Endothelial cell of umbilical vein (primary cell): ENCODE results near the gene SLMAP. TPM values are rescaled to one million over a fixed set of nuclear protein-coding genes. Genes with fewer than 3 reads are reported as not detected.

Experiments used
- BruUV-seq: library from RNA; stranded (reverse); fragments of 400-500 nt; replicated peaks from 2 replicates; lab custom pipeline; 2021; lab: Mats Ljungman, UMichigan
- CTCF ChIA-PET: fragments of 300-600, 350-600 bp; sonication (Branson Sonifier 250); formaldehyde crosslinking; loops from one replicate; lab custom pipeline; 2021; ENCODE audit warnings: antibody characterized with exemption, inconsistent platforms; lab: Charles Lee
- POLR2A ChIA-PET: fragments of 300-600, 350-600 bp; sonication (Branson Sonifier 250); formaldehyde crosslinking; loops from one replicate; lab custom pipeline; 2021; ENCODE audit warnings: antibody characterized with exemption, inconsistent platforms; lab: Charles Lee
- DNase-seq: peaks from one replicate; pipeline ENCODE4 v3.0.0-alpha.2; 2011; ENCODE audit warnings: low read depth, low spot score
- FAIRE-seq: peaks from 2 replicates; lab custom pipeline; 2011; peaks lifted over from hg19 to GRCh38; lab: Jason Lieb, UNC
- H2AFZ ChIP-seq: 2 replicates; pipeline ENCODE4 v1.6.0; 2012; ENCODE audit warnings: low read depth, low read length, control low read depth, inconsistent platforms
- H3K27ac ChIP-seq: 2 replicates; pipeline ENCODE4 v1.5.1; 2011; ENCODE audit warnings: low read depth, mild to moderate bottlenecking, control low read depth, low read length, moderate library complexity; ENCODE audit not compliant: insufficient read depth
- H3K27me3 ChIP-seq, 2 experiments: 2 replicates each; pipeline versions ENCODE4 v1.6.0 to v1.6.1; 2011; ENCODE audit warnings: low read length in 2 of 2, mixed read lengths in 1 of 2; ENCODE audit not compliant: control insufficient read depth in 2 of 2, insufficient read depth in 2 of 2
- H3K36me3 ChIP-seq, 2 experiments: 2 replicates in 1 of 2; 3 replicates in 1 of 2; pipeline ENCODE4 v1.5.1; 2011; ENCODE audit warnings: low read length in 2 of 2, mild to moderate bottlenecking in 1 of 2, moderate library complexity in 1 of 2; ENCODE audit not compliant: control insufficient read depth in 2 of 2, insufficient read depth in 2 of 2; ENCODE audit errors: extremely low read depth in 1 of 2
- H3K4me1 ChIP-seq: 3 replicates; pipeline ENCODE4 v1.5.1; 2011; ENCODE audit warnings: mild to moderate bottlenecking, low read length; ENCODE audit not compliant: control insufficient read depth, insufficient read depth; ENCODE audit errors: extremely low read depth
- H3K4me2 ChIP-seq: 2 replicates; pipeline ENCODE4 v1.6.1; 2011; ENCODE audit warnings: low read length, control low read depth, mixed read lengths; ENCODE audit not compliant: insufficient read depth
- H3K4me3 ChIP-seq, 3 experiments: fragments of 200-600 bp in 1 of 3; sonication (generic), shearing (Covaris generic) in 1 of 3; replicated peaks in 1 of 3; 2 replicates each; pipeline ENCODE4 v1.5.1; 2011 to 2016; ENCODE audit warnings: control low read depth in 3 of 3, low read length in 3 of 3, mild to moderate bottlenecking in 2 of 3, inconsistent platforms in 1 of 3, low read depth in 1 of 3, moderate library complexity in 1 of 3; ENCODE audit not compliant: insufficient read depth in 1 of 3
- H3K79me2 ChIP-seq: 2 replicates; pipeline ENCODE4 v1.6.0; 2012; ENCODE audit warnings: low read length, inconsistent platforms; ENCODE audit not compliant: control insufficient read depth, insufficient read depth
- H3K9ac ChIP-seq: replicated peaks from 2 replicates; pipeline ENCODE3; 2011; ENCODE audit warnings: low read length, control low read depth; ENCODE audit not compliant: insufficient read depth; ENCODE audit errors: extremely low read depth
- H3K9me1 ChIP-seq: replicated peaks from 3 replicates; pipeline ENCODE4 v1.6.0; 2011; ENCODE audit warnings: mild to moderate bottlenecking, low read length; ENCODE audit not compliant: control insufficient read depth, insufficient read depth; ENCODE audit errors: extremely low read depth
- H3K9me3 ChIP-seq: replicated peaks from 2 replicates; pipeline ENCODE4 v1.5.1; 2012; ENCODE audit warnings: low read length, inconsistent platforms; ENCODE audit not compliant: control insufficient read depth, insufficient read depth
- H4K20me1 ChIP-seq: replicated peaks from 2 replicates; pipeline ENCODE3; 2011; ENCODE audit warnings: mild to moderate bottlenecking, low read length; ENCODE audit not compliant: control insufficient read depth, insufficient read depth; ENCODE audit errors: extremely low read depth
- EZH2 ChIP-seq: IDR thresholded peaks from 2 replicates; pipeline ENCODE4 v1.6.1; 2012; ENCODE audit warnings: borderline replicate concordance, low read depth, mild to moderate bottlenecking, moderate library complexity, low read length, inconsistent platforms; ENCODE audit not compliant: severe bottlenecking
- FOS ChIP-seq: IDR thresholded peaks from 2 replicates; pipeline ENCODE4 v1.6.1; 2011; ENCODE audit warnings: mild to moderate bottlenecking, low read length, moderate library complexity, borderline replicate concordance; ENCODE audit not compliant: insufficient read depth
- GATA2 ChIP-seq: IDR thresholded peaks from 2 replicates; pipeline ENCODE4 v1.7.0; 2011; ENCODE audit warnings: low read depth, mild to moderate bottlenecking, moderate library complexity, mixed read lengths, low read length; ENCODE audit not compliant: insufficient read length, insufficient read depth
- JUN ChIP-seq: IDR thresholded peaks from 2 replicates; pipeline ENCODE4 v1.6.1; 2011; ENCODE audit warnings: borderline replicate concordance, low read depth; ENCODE audit not compliant: insufficient read length, insufficient read depth
- MAX ChIP-seq: IDR thresholded peaks from 2 replicates; pipeline ENCODE4 v1.6.1; 2011; ENCODE audit not compliant: insufficient read depth, insufficient read length
- MYC ChIP-seq: IDR thresholded peaks from one replicate; pipeline ENCODE4 v1.6.1; 2011; ENCODE audit warnings: mild to moderate bottlenecking, low read depth, low read length
- POLR2A ChIP-seq: IDR thresholded peaks from 2 replicates; pipeline ENCODE4 v1.6.1; 2012; ENCODE audit warnings: low read depth, mild to moderate bottlenecking, control low read depth, low read length
- POLR2AphosphoS5 ChIP-seq: IDR thresholded peaks from 2 replicates; pipeline ENCODE4 v1.6.1; 2012; ENCODE audit warnings: low read depth, mild to moderate bottlenecking, control low read depth, low read length, moderate library complexity; ENCODE audit not compliant: insufficient read depth
- dilution Hi-C: fragments of 300-500 bp; cut with MboI; formaldehyde crosslinking; loops from one replicate; pipeline ENCODE4 v1.15.0; 2019; ENCODE audit warnings: low sequenced_read_pairs; ENCODE audit not compliant: extremely low pct_ligation_motif_present
- intact Hi-C: fragments of 100-400 bp; cut with micrococcal nuclease; formaldehyde crosslinking; loops from one replicate; pipeline ENCODE4 v1.10.0; 2022
- polyA plus RNA-seq, 4 experiments: library from polyadenylated mRNA; depleted of rRNA in 3 of 4; stranded (reverse) in 3 of 4; unstranded in 1 of 4; fragments of >200 nt; gene quantifications; 2 replicates each; pipeline versions ENCODE4 v1.2.1 to v1.2.3, GENCODE V29; 2011 to 2012; ENCODE audit warnings: missing spikeins in 1 of 4
- total RNA-seq: library from RNA; stranded (reverse); gene quantifications from 2 replicates; pipeline ENCODE4 v1.2.3, GENCODE V29; 2021
- TF ChIP-seq, protein P1 (sequence below), 2 donors: IDR thresholded peaks; 1 replicate in 1 of 2; 2 replicates in 1 of 2; pipeline ENCODE4 v1.5.1; 2011; ENCODE audit warnings: low read length in 2 of 2, mild to moderate bottlenecking in 2 of 2, moderate library complexity in 2 of 2, control low read depth in 1 of 2, inconsistent platforms in 1 of 2, low read depth in 1 of 2; ENCODE audit not compliant: insufficient read depth in 1 of 2; ENCODE audit errors: extremely low read depth in 1 of 2

Gene SLMAP
- total and polyA plus RNA-seq, 2 donors (not counting 3 experiments of a cell fraction or from before 2014, with no cell fraction given) = 9.8 to 54.7 TPM

DNA sequence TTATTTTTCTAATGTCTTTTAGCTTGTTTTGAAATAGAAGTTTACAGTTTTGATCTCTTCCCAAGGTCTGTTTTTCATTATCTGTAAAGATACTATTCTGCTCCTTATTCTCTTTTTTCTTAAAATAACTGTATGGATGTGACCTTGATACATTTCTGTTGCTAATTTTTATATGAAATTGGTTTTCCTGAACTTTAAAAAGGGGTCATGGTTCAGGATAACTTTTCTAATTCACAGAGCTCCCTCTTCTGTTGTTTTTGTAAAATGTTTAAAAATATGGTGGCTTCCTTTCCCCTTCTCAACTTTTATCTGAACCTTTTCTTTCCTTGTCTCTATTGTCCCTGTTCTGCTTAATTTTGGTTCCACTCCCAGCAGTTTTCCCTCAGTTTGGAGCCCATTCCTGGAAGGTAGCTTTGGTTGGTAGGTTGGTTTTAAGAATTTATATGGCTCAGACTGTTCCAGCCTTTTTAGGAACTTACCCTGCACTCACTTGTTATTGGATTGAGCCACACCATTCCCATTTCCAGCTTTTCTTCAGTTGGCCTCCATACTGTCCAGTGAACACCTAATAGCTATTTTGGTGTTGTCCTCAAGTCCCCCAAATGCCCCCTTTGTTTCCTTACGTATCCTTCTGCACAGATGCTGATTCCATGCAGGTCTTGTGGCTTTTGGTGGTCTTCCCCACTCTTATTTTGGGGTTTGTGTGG lies 70.3 kb downstream of the SLMAP start:
- H3K27ac ChIP-seq = no peak overlapping the region
- CTCF ChIA-PET = interaction anchor here (0.6 to 2.4 kb wide), 22 partner anchors 10 to 647 kb away, joined by 3 to 43 read pairs (median 4); partner anchors contain the start of gene SLMAP
- no peak overlapping the region for H3K9ac ChIP-seq
- no TSS peak for BruUV-seq
- no peak overlapping the region for H2AFZ ChIP-seq
- no peaks in the 10 kb centered on the region for H3K36me3 ChIP-seq
- H3K79me2 ChIP-seq = peaks cover 33% of the 10 kb centered on the region
- H4K20me1 ChIP-seq = peaks cover 4% of the 10 kb centered on the region
- POLR2A ChIA-PET = no interaction called here
- no peak overlapping the region for H3K4me3 ChIP-seq
- intact Hi-C loops = loop anchor here (10.0 kb wide), 1 partner anchor 192 kb away; no protein-coding TSS in a partner anchor
- no peaks in the 10 kb centered on the region for H3K4me1 ChIP-seq
- no peaks in the 10 kb centered on the region for H3K9me1 ChIP-seq
- TF ChIP-seq JUN = no peak
- no peak for TF ChIP-seq MAX
- TF ChIP-seq POLR2AphosphoS5 = no peak
- TF ChIP-seq MYC = no peak
- TF ChIP-seq GATA2 = no peak
- TF ChIP-seq, protein P1, sequence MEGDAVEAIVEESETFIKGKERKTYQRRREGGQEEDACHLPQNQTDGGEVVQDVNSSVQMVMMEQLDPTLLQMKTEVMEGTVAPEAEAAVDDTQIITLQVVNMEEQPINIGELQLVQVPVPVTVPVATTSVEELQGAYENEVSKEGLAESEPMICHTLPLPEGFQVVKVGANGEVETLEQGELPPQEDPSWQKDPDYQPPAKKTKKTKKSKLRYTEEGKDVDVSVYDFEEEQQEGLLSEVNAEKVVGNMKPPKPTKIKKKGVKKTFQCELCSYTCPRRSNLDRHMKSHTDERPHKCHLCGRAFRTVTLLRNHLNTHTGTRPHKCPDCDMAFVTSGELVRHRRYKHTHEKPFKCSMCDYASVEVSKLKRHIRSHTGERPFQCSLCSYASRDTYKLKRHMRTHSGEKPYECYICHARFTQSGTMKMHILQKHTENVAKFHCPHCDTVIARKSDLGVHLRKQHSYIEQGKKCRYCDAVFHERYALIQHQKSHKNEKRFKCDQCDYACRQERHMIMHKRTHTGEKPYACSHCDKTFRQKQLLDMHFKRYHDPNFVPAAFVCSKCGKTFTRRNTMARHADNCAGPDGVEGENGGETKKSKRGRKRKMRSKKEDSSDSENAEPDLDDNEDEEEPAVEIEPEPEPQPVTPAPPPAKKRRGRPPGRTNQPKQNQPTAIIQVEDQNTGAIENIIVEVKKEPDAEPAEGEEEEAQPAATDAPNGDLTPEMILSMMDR (IDR thresholded peaks at IDR 0.05; ENCODE audit: extremely low read depth in 1 of 2, insufficient read depth in 1 of 2, low read depth in 1 of 2, low read length in 2 of 2) = no peak
- no peak for TF ChIP-seq FOS
- no peak for TF ChIP-seq POLR2A
- TF ChIP-seq EZH2 = no peak
- DNase-seq (peak; percentile 21), FAIRE-seq (no peak)
- dilution Hi-C loops = no loop called here
- H3K9me3 ChIP-seq = no peaks in the 10 kb centered on the region
- no peaks in the 10 kb centered on the region for H3K27me3 ChIP-seq
- no peak overlapping the region for H3K4me2 ChIP-seq
